HG02870 (cell line): ENCODE data around the gene LRRC14B.

Experiments used
- ATAC-seq: cut with Tn5 transposase; IDR thresholded peaks from one replicate; pipeline ENCODE4 v1.9.1; 2021; ENCODE audit warnings: mild to moderate bottlenecking, moderate library complexity; ENCODE audit not compliant: unreplicated experiment

The LRRC14B gene

DNA sequence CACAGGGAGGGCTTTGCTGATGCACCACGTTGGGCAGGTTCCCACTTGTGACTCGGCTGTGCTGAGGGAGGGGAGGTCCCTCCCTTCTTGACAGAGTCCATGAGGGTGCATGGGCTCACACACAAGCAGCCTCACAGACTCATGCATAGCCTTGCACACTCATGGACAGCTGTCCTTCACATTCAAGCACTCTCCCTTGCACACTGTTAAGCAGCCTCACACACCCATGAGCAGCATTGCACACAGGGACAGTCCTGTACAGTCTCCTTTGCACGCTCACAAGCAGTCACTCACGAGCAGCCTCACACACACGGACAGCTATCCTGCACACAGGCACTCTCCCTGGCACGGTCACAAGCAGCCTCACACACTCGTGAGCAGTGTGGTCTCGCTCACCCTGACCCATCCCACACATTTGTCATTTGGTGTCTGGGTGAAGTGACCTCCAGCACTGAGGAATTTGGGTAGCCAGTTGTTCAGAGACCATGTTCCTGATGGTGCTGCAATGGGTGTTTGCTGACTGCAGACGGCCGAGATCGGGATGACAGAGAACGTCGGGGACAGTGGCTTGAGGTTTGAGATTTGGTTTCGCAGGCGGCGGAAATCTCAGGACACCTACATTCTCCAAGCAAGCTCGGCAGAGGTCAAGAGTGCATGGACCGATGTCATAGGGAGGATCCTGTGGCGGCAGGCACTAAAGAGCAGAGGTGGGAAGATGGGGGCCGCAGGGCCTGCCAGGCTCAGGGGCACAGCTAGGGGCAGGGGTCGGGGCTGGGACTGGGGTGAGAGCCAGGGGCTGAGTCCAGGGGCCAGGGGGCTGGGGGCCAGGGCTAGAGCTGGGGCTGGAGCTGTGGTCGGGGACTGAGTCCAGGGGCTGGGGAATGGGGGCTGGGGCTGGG is 17.7 kb upstream of the LRRC14B start:
- no peak for ATAC-seq

DNA sequence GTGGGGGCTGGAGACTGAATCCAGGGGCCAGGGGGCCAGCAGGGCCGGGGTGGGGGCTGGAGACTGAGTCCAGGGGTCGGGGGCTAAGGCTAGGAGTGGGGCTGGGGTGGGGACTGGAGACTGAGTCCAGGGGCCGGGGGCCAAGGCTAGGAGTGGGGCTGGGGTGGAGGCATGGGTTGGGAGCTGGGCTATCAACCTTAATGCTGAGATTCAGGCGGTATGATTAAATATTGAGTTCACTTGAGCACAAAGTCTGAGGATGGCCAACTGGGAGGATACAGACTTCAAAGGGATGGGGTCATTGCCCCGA is 17.0 kb upstream of the LRRC14B start:
- no peak for ATAC-seq

DNA sequence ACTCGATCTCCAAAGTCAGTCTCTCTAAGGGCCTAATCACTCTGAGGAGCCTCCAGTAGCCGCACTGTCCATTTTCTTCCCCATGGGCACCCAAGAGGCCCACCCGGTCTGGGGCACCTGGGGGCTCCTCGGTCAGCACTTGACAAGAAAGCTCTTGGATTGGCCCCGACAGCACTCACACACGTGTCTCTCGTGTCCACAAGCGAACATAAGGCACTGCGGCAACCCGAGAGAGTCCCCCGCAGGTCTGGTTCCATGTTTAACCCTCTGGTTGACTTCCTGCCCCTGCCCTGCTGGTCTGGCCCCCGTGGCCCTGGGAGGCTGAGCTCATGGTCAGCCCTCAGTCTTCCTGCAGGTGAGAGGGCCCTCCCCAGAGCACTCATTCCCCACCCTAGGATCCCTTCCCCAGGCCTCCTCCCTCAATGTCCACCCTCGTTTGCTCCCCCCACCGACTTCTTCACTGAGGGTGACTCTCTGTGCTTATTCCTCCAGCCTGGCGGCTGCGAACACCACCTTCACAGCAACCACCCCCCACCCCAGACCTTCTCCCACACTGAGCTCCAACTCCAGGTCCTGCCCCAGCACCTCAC is 16.3 kb upstream of the LRRC14B start:
- no peak for ATAC-seq

DNA sequence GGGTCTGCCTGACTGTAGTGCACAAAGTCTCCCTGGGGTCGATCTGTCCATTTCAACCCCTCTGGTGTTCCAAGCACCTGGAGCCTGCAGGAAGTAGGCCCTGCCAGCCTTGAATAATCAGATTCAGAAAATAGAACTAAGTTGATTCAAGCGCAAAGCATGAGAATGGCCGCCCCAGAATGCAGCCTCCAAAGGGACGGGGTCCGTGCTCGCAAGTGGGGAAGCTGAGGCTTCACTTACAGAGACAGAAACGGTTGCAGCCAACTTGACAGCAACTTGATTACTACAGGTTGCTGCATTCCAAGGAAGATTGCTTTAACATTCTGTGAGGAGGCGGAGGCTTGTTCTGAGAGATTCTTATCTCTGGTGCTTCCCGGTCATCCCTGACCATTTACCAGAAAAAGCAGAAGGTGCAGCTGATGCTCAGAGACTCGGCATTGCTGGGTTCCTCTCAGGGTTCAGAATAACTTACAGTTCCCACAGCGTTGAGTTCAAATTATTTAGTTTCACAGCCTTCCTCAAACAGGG is 14.9 kb upstream of the LRRC14B start:
- ATAC-seq: no peak

DNA sequence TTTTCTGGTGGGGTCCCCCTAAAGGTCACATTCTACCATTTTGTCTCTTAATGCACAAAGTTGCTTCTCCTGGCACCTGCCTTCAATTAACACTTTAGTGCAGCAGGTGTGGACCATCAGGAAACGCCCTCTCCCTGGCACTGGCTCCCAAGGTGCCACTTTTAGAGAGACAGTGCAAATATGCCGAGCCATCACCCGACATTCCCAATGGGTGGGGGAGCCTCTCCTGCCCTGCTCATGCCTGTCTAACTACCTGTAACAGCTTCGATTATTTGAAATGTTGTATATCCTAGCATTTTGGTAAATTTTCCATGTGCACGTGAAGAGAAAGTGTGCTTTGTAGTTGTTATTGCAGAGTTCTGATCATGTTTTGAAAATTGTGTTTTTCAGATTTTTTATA is 13.2 kb upstream of the LRRC14B start:
- ATAC-seq: no peak

DNA sequence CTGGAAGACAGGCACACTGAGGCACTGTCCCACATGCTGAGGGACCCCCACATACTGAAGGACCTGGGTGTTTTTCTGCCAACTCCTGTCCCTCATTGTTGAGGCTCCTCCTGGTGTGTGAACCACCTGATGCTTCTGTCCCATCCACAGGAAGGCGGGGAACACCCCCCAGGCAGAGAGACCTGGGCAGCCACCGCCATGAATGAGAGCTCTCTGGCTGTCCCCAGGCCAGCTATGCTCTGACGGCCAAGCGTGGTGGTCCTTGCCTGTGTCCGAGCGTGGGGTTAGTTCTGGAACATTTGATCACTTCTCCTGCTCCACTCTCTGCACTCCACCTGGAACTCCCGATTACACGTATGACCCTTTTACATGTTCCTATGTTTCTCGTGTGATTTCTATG is 11.9 kb upstream of the LRRC14B start:
- no peak for ATAC-seq

DNA sequence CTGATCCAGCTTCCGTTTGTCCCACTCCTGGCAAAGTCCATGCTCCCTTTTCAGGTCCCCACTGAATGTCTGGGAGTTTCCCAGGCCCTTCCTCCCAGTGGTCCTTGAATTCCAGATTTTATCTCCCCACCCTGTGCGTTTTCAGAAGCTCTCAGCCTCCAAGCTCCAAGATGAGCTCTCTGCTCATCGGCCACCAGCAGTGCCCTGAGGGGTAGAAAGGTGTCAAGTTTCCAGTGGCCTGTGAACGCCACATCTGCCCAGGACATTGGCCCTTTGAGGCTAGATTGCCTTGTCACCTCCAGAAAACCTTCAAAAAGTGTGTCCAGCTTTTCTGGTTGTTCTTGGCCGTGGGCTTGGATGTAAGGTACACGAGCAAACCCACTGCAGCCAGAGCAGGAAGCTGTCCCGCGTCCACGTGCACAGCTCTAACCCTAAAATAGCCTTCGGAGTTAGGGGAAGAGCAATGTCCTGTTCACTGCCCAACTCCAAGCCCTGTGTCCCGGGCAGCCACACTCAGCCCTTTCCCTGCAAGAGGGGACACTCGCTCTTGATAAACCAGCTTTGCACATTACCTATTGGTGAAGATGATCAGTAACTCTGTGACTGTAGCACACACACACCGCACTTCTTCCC is 10.9 kb upstream of the LRRC14B start:
- ATAC-seq: no peak

DNA sequence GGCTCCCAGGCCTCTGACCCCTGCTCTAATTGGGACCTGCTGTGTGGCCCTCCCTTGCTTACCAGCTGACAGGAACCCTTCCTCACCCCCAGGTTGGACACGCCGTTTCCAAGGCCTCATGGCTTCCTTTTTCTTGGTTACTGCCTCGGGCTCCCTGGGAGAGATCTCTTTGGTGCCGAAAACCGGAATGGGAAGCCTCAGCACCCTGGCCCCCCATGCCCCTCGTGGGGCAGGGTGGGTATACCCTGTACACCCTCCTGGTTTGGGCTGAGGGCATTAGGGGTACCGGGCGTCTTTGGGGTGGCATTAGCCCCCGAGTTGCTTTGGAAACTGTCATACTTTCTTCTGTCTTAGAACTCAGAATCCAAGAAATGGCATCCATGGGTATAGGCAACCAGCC is 10.1 kb upstream of the LRRC14B start:
- ATAC-seq: no peak

DNA sequence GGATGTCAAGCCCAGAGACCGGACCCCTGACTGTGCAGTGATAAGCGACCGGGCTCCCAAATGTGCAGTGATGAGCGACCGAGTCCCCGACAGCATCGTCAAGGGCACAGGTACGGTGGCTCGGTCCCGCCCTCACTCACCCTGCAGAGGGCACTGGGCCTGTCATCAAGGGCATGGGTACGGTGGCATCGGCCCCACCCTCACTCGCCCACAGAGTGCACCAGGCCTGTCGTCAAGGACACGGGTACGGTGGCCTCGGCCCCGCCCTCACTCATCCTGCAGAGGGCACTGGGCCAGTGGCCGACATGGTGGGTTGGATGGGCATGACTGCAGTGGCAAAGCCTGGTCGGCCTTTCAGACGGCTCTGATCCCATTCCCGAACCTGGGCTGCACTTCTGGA is 9.7 kb upstream of the LRRC14B start:
- no peak for ATAC-seq

DNA sequence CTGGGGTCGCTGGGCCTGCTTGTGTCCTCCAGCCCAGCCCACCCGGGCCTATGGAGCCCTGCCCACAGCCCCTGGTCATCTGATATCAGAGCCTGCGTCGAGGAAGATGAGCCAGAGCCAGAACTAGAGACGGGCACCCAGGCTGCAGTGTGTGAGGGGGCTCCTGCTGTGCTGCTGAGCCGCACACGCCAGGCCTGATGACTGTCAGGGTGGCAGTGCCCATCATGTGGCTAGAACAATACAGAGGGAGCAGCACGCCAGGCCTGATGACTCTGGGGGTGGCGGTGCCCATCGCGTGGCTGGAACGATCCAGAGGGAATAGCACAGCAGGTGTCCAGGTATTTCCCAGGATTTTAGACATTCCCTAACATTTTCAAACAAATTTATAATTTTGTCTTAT is 9.2 kb upstream of the LRRC14B start:
- no peak for ATAC-seq

DNA sequence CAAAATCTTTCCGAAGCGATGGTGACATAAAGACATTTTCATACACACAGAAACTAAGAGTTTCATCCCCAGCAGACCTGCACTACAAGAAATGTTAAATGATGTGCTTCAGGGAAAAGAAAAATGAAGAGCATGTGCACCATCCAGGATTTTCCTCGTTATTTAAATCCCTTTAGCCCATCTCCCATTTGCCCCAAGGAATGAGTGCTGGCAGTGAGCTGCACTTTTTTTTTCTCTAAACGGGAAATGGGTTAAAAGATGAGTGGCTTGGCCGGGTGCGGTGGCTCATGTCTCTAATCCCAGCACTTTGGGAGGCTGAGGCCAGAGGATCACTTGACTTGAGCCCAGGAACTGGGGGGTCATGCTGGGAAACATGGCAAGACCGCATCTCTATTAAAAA is 6.8 kb upstream of the LRRC14B start:
- no peak for ATAC-seq

DNA sequence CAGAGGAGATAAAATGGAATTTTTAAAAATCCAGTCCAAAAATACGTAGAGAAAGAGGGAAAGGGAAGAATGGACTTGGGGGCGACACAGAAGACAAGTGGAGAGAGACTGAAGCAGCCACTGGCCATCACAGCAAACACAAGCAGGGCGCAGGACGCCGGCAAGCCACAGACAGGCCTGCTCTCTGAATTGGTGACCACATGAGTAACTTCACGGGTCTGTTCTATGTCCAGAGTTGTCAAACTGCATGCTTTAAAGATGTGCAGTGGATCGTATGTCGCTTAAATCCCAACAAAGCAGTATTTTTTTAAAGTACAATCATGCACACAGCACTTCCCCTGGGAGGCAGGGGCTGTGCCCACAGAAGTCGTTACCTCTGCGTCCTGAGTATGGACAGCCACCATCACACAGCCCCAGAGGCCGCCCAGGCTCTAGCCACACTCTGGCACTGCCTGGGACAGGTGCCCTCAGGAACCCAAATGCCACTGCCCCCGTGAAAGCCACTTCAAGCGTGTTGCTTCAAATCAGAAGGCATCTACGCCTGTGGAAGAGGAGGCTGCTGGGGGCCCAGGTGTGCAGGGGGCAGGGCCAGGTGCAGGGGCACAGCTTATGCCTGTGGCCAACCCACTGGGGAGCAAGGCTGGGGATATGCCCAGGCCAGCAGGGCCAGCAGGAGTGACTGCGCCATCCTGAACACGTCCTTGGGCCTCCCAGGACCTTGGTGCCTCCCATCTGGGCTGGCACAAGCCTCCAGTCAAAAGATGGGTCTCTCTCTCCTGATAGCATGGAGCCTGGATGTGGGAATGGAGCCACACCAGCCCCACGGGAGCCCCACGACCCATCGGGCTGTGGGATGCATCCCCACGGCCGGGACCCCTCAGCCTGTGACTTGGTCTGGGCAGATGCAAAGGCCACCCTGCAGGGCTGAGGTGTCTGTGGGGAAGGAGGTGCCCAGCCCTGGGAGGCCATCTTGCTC is 5.9 kb upstream of the LRRC14B start:
- no peak for ATAC-seq

DNA sequence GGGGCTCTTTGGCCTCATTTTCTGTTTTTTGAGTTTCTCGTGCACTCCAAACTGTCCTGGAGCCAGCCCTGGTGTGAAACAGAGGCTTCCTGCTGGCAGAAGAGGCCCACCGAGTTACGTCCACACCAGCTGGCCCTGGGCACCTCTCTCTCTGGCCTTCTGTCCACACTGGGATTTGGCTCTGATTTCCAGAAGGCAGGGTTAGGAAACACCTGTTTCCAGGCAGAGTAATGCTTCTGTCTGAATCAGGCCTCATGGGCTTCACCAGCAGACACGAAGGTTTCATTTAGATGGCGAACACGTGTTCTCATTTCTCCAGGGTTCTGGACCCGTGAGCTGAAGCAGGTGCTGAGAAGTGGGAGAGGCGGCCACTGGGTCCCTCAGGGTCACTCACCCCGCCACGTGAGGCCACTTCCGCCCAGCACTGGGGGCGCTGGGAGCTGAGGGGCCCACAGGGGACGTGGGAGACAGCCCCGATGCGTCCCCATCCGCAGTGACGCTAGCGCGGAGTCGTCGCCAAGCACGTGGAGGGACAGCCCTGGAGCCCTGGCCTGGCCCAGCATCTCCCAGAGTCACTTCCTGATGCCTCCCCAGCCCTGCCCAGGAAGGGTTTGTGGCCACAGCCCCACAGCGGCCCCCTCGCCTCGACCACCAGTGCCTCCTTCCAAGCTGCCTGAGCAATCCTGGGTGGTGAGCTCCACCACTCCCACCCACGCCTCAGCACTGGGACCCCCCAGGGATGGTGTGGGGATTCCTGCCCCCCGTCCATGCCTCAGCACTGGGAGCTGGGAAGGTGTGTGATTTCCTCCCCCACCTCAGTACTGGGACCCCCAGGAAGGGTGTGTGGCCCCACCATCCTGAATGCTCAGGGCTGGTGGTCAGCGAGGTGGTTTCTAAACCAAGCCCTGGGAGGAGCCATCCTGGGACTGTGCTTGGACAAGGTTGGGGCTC is 4.9 kb upstream of the LRRC14B start:
- no peak for ATAC-seq

DNA sequence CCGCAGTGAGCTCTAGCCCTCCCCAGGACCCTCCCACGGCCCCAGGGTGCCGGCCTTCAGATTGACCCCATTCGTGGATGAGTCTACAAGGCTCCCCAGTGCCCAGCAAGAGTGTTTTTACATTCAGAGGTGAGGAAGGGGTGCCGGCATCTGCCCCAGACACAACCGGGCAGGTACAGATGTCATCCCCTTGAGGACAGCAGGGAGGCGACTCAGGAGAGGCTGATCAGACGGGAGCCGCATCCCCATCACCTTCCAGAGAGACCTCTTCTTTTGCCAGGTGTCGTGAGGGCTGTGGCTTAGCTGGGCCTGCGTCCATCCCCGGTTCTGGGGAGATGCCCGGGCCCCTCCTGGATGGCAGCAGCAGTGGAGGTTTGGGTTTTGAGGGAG is 4.3 kb upstream of the LRRC14B start:
- no peak for ATAC-seq

DNA sequence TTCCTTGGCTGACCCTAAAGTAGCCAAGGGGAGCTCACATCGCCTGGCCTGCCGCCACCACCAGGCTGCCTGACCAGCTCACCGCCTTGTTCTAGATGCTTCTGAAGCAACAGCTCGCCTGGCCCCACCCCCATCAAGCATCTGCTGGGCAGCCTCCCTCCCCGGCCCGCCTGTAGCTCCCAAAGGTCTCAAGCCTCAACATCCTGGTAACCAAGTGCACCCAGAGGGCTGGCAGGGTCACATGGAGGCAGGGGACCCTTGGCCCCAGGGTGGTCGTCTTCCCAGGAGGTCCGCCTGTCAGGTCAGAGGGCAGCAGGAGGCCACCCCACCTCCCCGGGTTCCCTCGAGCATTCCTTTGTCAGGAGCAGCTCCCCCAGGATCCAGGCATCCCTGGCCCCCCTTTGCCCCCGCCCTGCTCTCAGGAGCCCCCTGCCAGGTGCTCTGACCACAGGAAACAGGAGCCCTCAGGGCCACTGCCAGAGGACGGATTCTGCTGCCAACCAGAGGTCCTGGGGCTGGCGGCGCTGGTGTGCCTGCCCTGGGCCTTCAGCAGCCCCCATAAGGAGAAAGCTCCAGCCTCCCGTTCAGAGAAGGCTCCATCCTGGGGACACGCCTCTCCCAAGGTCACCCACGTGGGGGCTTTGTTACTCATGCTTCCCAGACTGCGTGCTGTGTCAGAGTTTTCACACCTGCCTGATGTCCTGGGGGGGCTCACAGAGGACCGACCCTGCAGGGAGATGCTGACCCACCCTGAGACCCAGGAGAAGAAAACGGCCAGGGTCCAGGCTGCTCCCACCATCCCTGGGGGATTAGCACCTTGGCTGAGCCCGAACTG is 3.5 kb upstream of the LRRC14B start:
- ATAC-seq: no peak

DNA sequence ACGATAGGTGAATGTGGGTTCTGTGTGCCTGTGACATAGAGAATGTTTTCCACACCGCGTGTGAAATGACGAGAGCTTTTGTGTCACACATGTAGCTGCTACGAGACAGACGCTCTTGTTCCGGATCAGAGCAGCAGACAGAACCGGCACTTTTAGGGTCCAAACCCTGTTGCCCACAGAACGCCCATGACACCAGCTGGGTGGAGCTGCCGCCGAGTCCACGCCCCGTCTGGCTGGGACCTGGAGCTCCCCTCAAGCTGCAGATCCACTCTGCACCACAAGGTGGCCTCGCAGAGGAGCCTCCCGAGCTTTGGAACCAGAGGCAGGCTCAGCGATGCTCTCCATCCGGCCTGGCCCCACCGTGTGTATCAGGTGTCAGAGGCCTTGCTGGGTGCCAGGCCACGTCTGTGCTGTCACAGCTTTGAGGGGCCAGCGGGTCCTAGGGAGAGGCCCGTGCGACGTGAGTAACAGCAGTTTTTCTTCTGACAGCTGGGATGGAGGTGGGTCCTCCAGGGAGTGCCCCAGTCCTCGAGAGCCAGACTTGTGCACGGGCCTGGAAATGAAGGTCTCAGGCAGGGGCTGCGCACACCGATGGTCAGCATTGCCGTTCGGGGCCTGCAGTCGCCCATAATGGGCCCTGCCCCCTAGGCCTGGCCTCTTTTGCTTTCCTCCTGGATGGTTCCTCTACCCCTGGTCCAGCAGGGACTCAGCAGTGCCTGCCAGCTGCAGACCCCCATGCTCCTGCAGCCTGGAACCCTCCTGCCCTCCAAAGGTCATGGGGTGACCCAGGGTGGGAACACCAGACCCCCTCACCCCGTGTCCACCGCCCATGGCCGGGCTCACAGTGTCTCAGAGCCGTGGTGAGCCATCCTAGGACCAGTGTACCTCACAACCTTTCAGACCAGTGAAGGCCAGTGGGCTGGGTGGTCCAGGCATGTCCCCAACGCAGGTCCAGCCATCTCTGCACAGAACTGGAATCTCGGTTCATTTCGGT is 2.5 kb upstream of the LRRC14B start:
- peak; percentile 87 for ATAC-seq

DNA sequence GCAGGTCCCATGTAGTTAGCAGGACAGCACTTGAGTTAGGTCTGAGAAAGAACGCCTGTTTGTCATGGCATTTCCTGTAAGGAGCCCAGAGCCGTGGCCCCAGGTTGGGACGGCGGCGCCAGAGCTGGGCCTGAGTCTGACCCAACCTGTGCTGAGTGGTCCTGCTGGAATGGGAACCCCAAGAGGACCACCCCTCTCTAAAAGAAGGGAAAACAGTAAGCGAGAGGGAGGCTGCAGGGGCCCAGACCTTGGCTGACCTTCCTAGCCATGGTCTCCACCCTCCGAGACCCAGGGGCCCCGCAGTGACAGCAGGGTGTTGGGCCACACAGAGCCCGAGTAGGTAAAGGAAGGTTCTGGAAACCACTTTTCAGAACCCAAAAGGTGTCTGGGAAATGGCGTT is 1.8 kb upstream of the LRRC14B start:
- ATAC-seq: no peak

DNA sequence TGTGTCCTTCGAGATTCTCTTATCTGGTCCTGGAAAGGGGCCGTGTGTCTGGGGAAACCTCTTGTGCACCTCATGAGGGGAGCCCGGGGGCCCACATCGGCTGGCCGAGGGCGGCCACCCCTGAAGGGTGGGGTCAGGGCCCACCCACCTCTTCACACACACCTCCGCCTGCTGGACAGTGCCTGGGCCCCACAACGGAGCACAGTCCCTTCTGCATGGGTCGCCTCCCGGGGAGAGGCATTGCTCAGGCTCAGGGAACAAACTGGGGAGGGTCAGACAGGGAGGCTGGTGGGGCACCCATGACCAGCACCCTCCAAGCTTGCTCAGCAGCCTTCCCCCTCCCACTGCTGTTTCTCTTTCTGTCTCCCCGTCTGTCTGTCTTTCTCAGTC is 1.3 kb upstream of the LRRC14B start:
- no peak for ATAC-seq
